AG09309 (cell line): ENCODE data around the gene ARHGEF17.

Experiments used
- DNase-seq: peaks from one replicate; pipeline ENCODE4 v3.0.0-alpha.2; 2010; ENCODE audit warnings: low read depth
- H3K4me3 ChIP-seq: 2 replicates; pipeline ENCODE4 v1.5.1; 2011; ENCODE audit warnings: mild to moderate bottlenecking, low read depth, low read length, moderate library complexity; ENCODE audit not compliant: control insufficient read depth
- CTCF ChIP-seq: IDR thresholded peaks from 2 replicates; pipeline ENCODE4 v1.5.1; 2011; ENCODE audit warnings: mild to moderate bottlenecking, low read depth, low read length, inconsistent platforms; ENCODE audit not compliant: insufficient read depth, control insufficient read depth; ENCODE audit errors: missing control alignments

Gene ARHGEF17

GRCh38 chr11:73265853-73266645, 42.0 kb upstream of the ARHGEF17 start:
- TF ChIP-seq CTCF = no peak
- DNase-seq = no peak

GRCh38 chr11:73266646-73267020, 41.4 kb upstream of the ARHGEF17 start:
- no peak for DNase-seq
- H3K4me3 ChIP-seq = no peak overlapping the region
- no peak for TF ChIP-seq CTCF

More at GRCh38 chr11:73265853-73266645, 42.0 kb upstream of the ARHGEF17 start:
- H3K4me3 ChIP-seq = no peak overlapping the region

- DNase-seq = no peak
- no peak for TF ChIP-seq CTCF
- no peak overlapping the region for H3K4me3 ChIP-seq
These were observed 40.8 kb upstream of the ARHGEF17 start for GRCh38 chr11:73267122-73267846.

- DNase-seq = no peak
- no peak overlapping the region for H3K4me3 ChIP-seq
- TF ChIP-seq CTCF = no peak
These were observed 40.1 kb upstream of the ARHGEF17 start for GRCh38 chr11:73267906-73268540.

- no peak for DNase-seq
- H3K4me3 ChIP-seq = no peak overlapping the region
- no peak for TF ChIP-seq CTCF
These were observed 39.3 kb upstream of the ARHGEF17 start for GRCh38 chr11:73268671-73269271.

- no peak overlapping the region for H3K4me3 ChIP-seq
- TF ChIP-seq CTCF = no peak
- DNase-seq = no peak
These were observed 38.5 kb upstream of the ARHGEF17 start for GRCh38 chr11:73269459-73270015.
